GM12878 (cell line): ENCODE results near the gene DIAPH2. TPM values are rescaled to one million over a fixed set of nuclear protein-coding genes. Genes with fewer than 3 reads are reported as not detected.

ENCODE experiments used
- ATAC-seq: fragments of 200-7000 bp; cut with Tn5 transposase; 3 replicates; pipeline ENCODE4 v1.9.1; 2020; ENCODE audit warnings: mild to moderate bottlenecking, moderate library complexity
- BruUV-seq: library from RNA; stranded (reverse); fragments of 400-500 nt; replicated peaks from 2 replicates; lab custom pipeline; 2021; lab: Mats Ljungman, UMichigan
- CTCF ChIA-PET: fragments of 300-600 bp; sonication (Branson Sonifier 250); formaldehyde crosslinking; extraction: SDS; loops from one replicate; lab custom pipeline; 2021; ENCODE audit warnings: inconsistent platforms; lab: Yijun Ruan, JAX
- POLR2A ChIA-PET: fragments of 350-600 bp; formaldehyde crosslinking; extraction: SDS; loops from one replicate; lab custom pipeline; 2021; ENCODE audit warnings: inconsistent platforms; lab: Charles Lee
- RAD21 ChIA-PET: fragments of 300-600 bp; sonication (Branson Sonifier 250); formaldehyde crosslinking; loops from one replicate; lab custom pipeline; 2023; ENCODE audit warnings: antibody characterized with exemption; ENCODE audit not compliant: unreplicated experiment; lab: Charles Lee
- SMC1A ChIA-PET: fragments of 300-600 bp; sonication (Branson Sonifier 250); formaldehyde crosslinking; loops from one replicate; lab custom pipeline; 2023; ENCODE audit not compliant: unreplicated experiment, uncharacterized antibody; lab: Charles Lee
- DNase-seq: peaks from one replicate; pipeline ENCODE4 v3.0.0-alpha.2; 2011; ENCODE audit warnings: low read depth, low spot score
- FAIRE-seq: peaks from 3 replicates; lab custom pipeline; 2011; peaks lifted over from hg19 to GRCh38; lab: Jason Lieb, UNC
- H2AFZ ChIP-seq: 2 replicates; pipeline ENCODE4 v1.6.0; 2011; ENCODE audit warnings: low read depth, low read length, control low read depth; ENCODE audit not compliant: control insufficient read depth
- H3K27ac ChIP-seq: 2 replicates; pipeline ENCODE4 v1.5.1; 2011; ENCODE audit warnings: control low read depth; ENCODE audit not compliant: control insufficient read depth, insufficient read depth
- H3K27me3 ChIP-seq, 2 experiments: replicated peaks in 1 of 2; 2 replicates each; pipeline versions ENCODE4 v1.6.0 to v1.6.1; 2011; ENCODE audit warnings: low read length in 1 of 2; ENCODE audit not compliant: control insufficient read depth in 2 of 2, insufficient read depth in 2 of 2
- H3K36me3 ChIP-seq, 2 experiments: 2 replicates each; pipeline ENCODE4 v1.5.1; 2011; ENCODE audit warnings: low read length in 1 of 2; ENCODE audit not compliant: control insufficient read depth in 2 of 2, insufficient read depth in 2 of 2
- H3K4me1 ChIP-seq: 2 replicates; pipeline ENCODE4 v1.6.1; 2011; ENCODE audit warnings: mild to moderate bottlenecking, low read length, moderate library complexity, mixed read lengths; ENCODE audit not compliant: control insufficient read depth, insufficient read depth
- H3K4me2 ChIP-seq: 2 replicates; pipeline ENCODE4 v1.6.0; 2011; ENCODE audit warnings: control low read depth; ENCODE audit not compliant: control insufficient read depth, insufficient read depth
- H3K4me3 ChIP-seq: fragments of 200-600 bp; sonication (generic); 2 replicates; pipeline ENCODE4 v1.5.1; 2016
- H3K79me2 ChIP-seq: 2 replicates; pipeline ENCODE4 v1.6.0; 2011; ENCODE audit warnings: low read length; ENCODE audit not compliant: control insufficient read depth, insufficient read depth
- H3K9ac ChIP-seq: 2 replicates; pipeline ENCODE4 v1.8.0; 2011; ENCODE audit warnings: low read length, control low read depth, mixed read lengths; ENCODE audit not compliant: control insufficient read depth, insufficient read depth
- H3K9me3 ChIP-seq: replicated peaks from 3 replicates; pipeline ENCODE4 v1.5.1; 2011; ENCODE audit warnings: mild to moderate bottlenecking, low read length; ENCODE audit not compliant: control insufficient read depth, insufficient read depth
- H4K20me1 ChIP-seq: 2 replicates; pipeline ENCODE4 v1.6.0; 2011; ENCODE audit not compliant: control insufficient read depth, insufficient read depth
- ELK1 ChIP-seq: IDR thresholded peaks from 2 replicates; pipeline ENCODE4 v1.6.1; 2012; ENCODE audit warnings: low read depth, low read length, improper control_type of control experiment
- SMC3 ChIP-seq: IDR thresholded peaks from 2 replicates; pipeline ENCODE4 v1.6.1; 2011; ENCODE audit warnings: low read length, improper control_type of control experiment, borderline replicate concordance
- TARDBP ChIP-seq: IDR thresholded peaks from 2 replicates; pipeline ENCODE4 v1.6.1; 2016; ENCODE audit warnings: borderline replicate concordance
- ZZZ3 ChIP-seq: IDR thresholded peaks from 2 replicates; pipeline ENCODE4 v1.6.1; 2011; ENCODE audit warnings: low read depth; ENCODE audit not compliant: control insufficient read depth, insufficient read length
- WGBS: methylation state at CpG from one replicate; pipeline ENCODE4 v1.1.6; 2016; ENCODE audit warnings: low lambda C conversion rate; ENCODE audit not compliant: insufficient replicate concordance, insufficient coverage; ENCODE audit errors: missing lambda C conversion rate; 5-methylcytosine and 5-hydroxymethylcytosine counted together
- in situ Hi-C: fragments of 300-500 bp; cut with MboI; formaldehyde crosslinking; loops from 9 replicates; pipeline ENCODE4 v1.14.3; 2018; ENCODE audit warnings: mixed read lengths
- intact Hi-C: fragments of 100-400 bp; cut with micrococcal nuclease; formaldehyde crosslinking; loops from one replicate; pipeline ENCODE4 v1.14.2; 2022; ENCODE audit not compliant: unreplicated experiment
- polyA plus RNA-seq, 11 experiments: library from polyadenylated mRNA; depleted of rRNA in 4 of 11; unstranded in 6 of 11; stranded (reverse) in 5 of 11; fragments of >200 nt; fragmentation: Nextera tagmentation in 4 of 11; fragmentation: Illumina TruSeq in 1 of 11; extraction: Ambion mirVana in 4 of 11; extraction: Trizol in 1 of 11; gene quantifications; 1 replicate in 1 of 11; 2 replicates in 10 of 11; pipeline versions ENCODE4 v1.2.1 to v1.2.3, GENCODE V29; 2011 to 2016; ENCODE audit warnings: inconsistent platforms in 2 of 11, missing spikeins in 2 of 11, low read depth in 1 of 11
- total RNA-seq, 4 experiments: library from RNA; depleted of rRNA in 3 of 4; stranded (reverse); fragments of >200 nt in 3 of 4; fragmentation: Illumina TruSeq in 1 of 4; extraction: Trizol in 1 of 4; gene quantifications; 2 replicates each; pipeline versions ENCODE4 v1.2.1 to v1.2.3, GENCODE V29; 2013 to 2021

Gene DIAPH2
- total and polyA plus RNA-seq, 10 of the 15 experiments (the other 5 are each of a cell fraction or from before 2014, with no cell fraction given) = 2.2 to 16.6 (median 8.8) TPM

- POLR2A ChIA-PET = no interaction called here
- FAIRE-seq = no peak
These were observed 475.5 kb downstream of the DIAPH2 start for GRCh38 chrX:97159916-97160800.

More at GRCh38 chrX:97159916-97160800, 475.5 kb downstream of the DIAPH2 start:
- no peak overlapping the region for H3K27ac ChIP-seq
- no peak overlapping the region for H3K4me2 ChIP-seq
- H3K9ac ChIP-seq = no peak overlapping the region
- H3K4me3 ChIP-seq = no peak overlapping the region
- no peaks in the 10 kb centered on the region for H3K4me1 ChIP-seq
- H3K27me3 ChIP-seq = no peaks in the 10 kb centered on the region
- in situ Hi-C loops (no loop called here), intact Hi-C loops (no loop called here)
- H4K20me1 ChIP-seq = no peaks in the 10 kb centered on the region
- no peaks in the 10 kb centered on the region for H3K79me2 ChIP-seq
- no peaks in the 10 kb centered on the region for H3K9me3 ChIP-seq
- no TSS peak for BruUV-seq
- CTCF ChIA-PET = interaction anchor here (0.5 kb wide), 1 partner anchor 79 kb away, joined by 3 read pairs; no protein-coding TSS in a partner anchor
- RAD21 ChIA-PET = no interaction called here
- 55% methylated on average over 6 of the region's 7 CpGs for WGBS
- no peak for DNase-seq
- SMC1A ChIA-PET = interaction anchor here (0.5 kb wide), 1 partner anchor 303 kb away, joined by 4 read pairs; no protein-coding TSS in a partner anchor
- TF ChIP-seq ZZZ3 (no peak), TARDBP (no peak), SMC3 (no peak), ELK1 (no peak)
- no peaks in the 10 kb centered on the region for H3K36me3 ChIP-seq
- ATAC-seq = no peak
- no peak overlapping the region for H2AFZ ChIP-seq
